ENCODE measurements around the gene SLC8A3. TPM values are rescaled to one million over a fixed set of nuclear protein-coding genes. Genes with fewer than 3 reads are reported as not detected.

SLC8A3 gene
- total RNA-seq, 4 donors from 2014 or later: 0.85 to 1.8 (median 1.0) TPM; not detected in 1

DNA sequence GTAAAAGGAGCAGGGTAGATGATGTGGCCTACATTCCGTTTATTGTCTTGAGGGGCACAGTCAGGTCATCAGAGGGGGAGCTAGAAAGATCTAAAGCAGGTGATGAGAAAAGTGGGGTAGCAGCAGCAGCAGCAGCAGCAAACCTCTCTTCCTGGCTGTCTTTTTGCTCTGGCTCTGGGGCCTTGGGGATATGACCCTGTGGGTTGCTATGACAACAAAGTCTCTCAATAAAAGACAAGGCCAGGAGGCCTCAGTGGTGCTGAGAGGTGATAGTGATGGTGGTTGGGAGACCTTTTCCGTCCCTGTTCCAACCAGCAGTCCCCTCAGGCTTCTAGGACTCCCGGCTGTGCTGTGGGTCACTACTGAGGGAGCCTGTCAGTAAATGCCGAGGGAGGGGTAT lies 138.6 kb downstream of the SLC8A3 start:
- Histone ChIP-seq H3K36me3 (no peaks in the 10 kb centered on the region), H3K27me3 (no peaks in the 10 kb centered on the region), H3K4me3 (no peak overlapping the region), H3K4me1 (no peaks in the 10 kb centered on the region), H3K27ac (no peak overlapping the region), H3K9me3 (no peaks in the 10 kb centered on the region)
- no peak for DNase-seq
- intact Hi-C loops (cut with DNase I; ENCODE audit: low total_unique reads): no loop called here
- no peak for TF ChIP-seq CTCF (IDR thresholded peaks at IDR 0.05)
- TF ChIP-seq POLR2A (IDR thresholded peaks at IDR 0.05): no peak

GRCh38 chr14:70049605-70050004 lies 139.1 kb downstream of the SLC8A3 start:
- no peaks in the 10 kb centered on the region for H3K9me3 ChIP-seq
- intact Hi-C loops (cut with DNase I; ENCODE audit: low total_unique reads): no loop called here
- H3K4me3 ChIP-seq: no peak overlapping the region
- H3K36me3 ChIP-seq: no peaks in the 10 kb centered on the region
- TF ChIP-seq POLR2A (IDR thresholded peaks at IDR 0.05) (no peak), CTCF (IDR thresholded peaks at IDR 0.05) (no peak)
- H3K27me3 ChIP-seq: no peaks in the 10 kb centered on the region
- no peak overlapping the region for H3K27ac ChIP-seq
- DNase-seq: no peak
- H3K4me1 ChIP-seq: no peaks in the 10 kb centered on the region

DNA sequence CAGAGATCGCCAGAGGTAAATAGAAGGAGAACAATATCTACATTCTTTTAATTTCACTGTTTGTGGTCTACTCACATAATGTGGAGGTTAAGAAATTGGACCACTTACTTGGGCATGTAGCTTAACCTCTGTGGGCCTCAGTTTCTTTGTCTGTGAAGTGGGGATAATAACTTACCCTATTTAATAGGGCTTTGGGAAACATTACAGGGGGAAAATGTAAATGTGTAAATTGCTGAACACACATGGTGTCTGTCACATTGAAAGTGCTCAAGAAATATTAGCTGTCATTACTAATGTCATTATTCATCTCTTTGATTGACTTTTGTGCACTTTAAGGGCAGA lies 140.5 kb downstream of the SLC8A3 start:
- intact Hi-C loops (cut with DNase I; ENCODE audit: low total_unique reads): no loop called here
- no peak overlapping the region for H3K4me3 ChIP-seq

GRCh38 chr14:70047598-70048312 lies 141.0 kb downstream of the SLC8A3 start:
- H3K27me3 ChIP-seq: no peaks in the 10 kb centered on the region
- TF ChIP-seq CTCF (IDR thresholded peaks at IDR 0.05) (no peak), POLR2A (IDR thresholded peaks at IDR 0.05) (no peak)
- H3K4me1 ChIP-seq: no peaks in the 10 kb centered on the region
- no peak overlapping the region for H3K4me3 ChIP-seq
- H3K36me3 ChIP-seq: no peaks in the 10 kb centered on the region
- H3K9me3 ChIP-seq: no peaks in the 10 kb centered on the region
- intact Hi-C loops (cut with DNase I; ENCODE audit: low total_unique reads): no loop called here
- no peak overlapping the region for H3K27ac ChIP-seq
- no peak for DNase-seq

More for the DNA sequence above, 140.5 kb downstream of the SLC8A3 start:
- Histone ChIP-seq H3K9me3 (no peaks in the 10 kb centered on the region), H3K4me1 (no peaks in the 10 kb centered on the region), H3K36me3 (no peaks in the 10 kb centered on the region), H3K27ac (no peak overlapping the region), H3K27me3 (no peaks in the 10 kb centered on the region)
- TF ChIP-seq POLR2A (IDR thresholded peaks at IDR 0.05): no peak
- TF ChIP-seq CTCF (IDR thresholded peaks at IDR 0.05): no peak
- DNase-seq: no peak

GRCh38 chr14:70045844-70046535 lies 142.8 kb downstream of the SLC8A3 start:
- Histone ChIP-seq H3K4me3 (no peak overlapping the region), H3K36me3 (no peaks in the 10 kb centered on the region), H3K27ac (no peak overlapping the region), H3K27me3 (no peaks in the 10 kb centered on the region), H3K4me1 (no peaks in the 10 kb centered on the region), H3K9me3 (no peaks in the 10 kb centered on the region)
- intact Hi-C loops (cut with DNase I; ENCODE audit: low total_unique reads): no loop called here
- no peak for DNase-seq
- no peak for TF ChIP-seq CTCF (IDR thresholded peaks at IDR 0.05)

Measured in uterus (tissue), 4 donors.